CD4-positive, alpha-beta memory T cell (primary cell): ENCODE results near the gene ADORA2A. TPM values are rescaled to one million over a fixed set of nuclear protein-coding genes. Genes with fewer than 3 reads are reported as not detected.

ENCODE experiments used
- CTCF ChIA-PET: fragments of 350-600 bp; sonication (Branson Sonifier 250); formaldehyde crosslinking; loops from one replicate; lab custom pipeline; 2021; ENCODE audit warnings: inconsistent platforms; ENCODE audit not compliant: partially characterized antibody; lab: Charles Lee
- POLR2A ChIA-PET: fragments of 350-600 bp; sonication (Branson Sonifier 250); formaldehyde crosslinking; loops from one replicate; lab custom pipeline; 2021; ENCODE audit not compliant: partially characterized antibody; lab: Charles Lee
- DNase-seq, 5 donors: peaks; one replicate each; pipeline versions ENCODE4 v3.0.0 to v3.0.0-alpha.2; 2020 to 2022; ENCODE audit warnings: mixed read lengths in 1 of 5
- H3K27ac ChIP-seq: one replicate; pipeline ENCODE4 v1.7.0; 2013; ENCODE audit warnings: low read depth, low read length
- H3K27me3 ChIP-seq: 2 replicates; pipeline ENCODE4 v1.7.0; 2013; ENCODE audit warnings: mild to moderate bottlenecking, low read length, moderate library complexity; ENCODE audit not compliant: insufficient read depth
- H3K36me3 ChIP-seq: 2 replicates; pipeline ENCODE4 v1.7.0; 2013; ENCODE audit warnings: mild to moderate bottlenecking, low read length, moderate library complexity; ENCODE audit not compliant: insufficient read depth
- H3K4me1 ChIP-seq: 2 replicates; pipeline ENCODE4 v1.7.0; 2013; ENCODE audit warnings: mild to moderate bottlenecking, low read length, moderate library complexity; ENCODE audit not compliant: insufficient read depth
- H3K4me3 ChIP-seq, 2 donors: one replicate each; pipeline ENCODE4 v1.7.0; 2013; ENCODE audit warnings: low read length in 2 of 2, mild to moderate bottlenecking in 1 of 2
- H3K9me3 ChIP-seq, 2 donors: one replicate each; pipeline ENCODE4 v1.7.0; 2013; ENCODE audit warnings: low read length in 2 of 2, control low read depth in 1 of 2; ENCODE audit not compliant: control insufficient read depth in 1 of 2
- H3K27ac Mint-ChIP-seq, 7 donors: one replicate each; pipeline ENCODE4 v1.8.0; 2020 to 2021; ENCODE audit warnings: mixed read lengths in 7 of 7, mild to moderate bottlenecking in 6 of 7, inconsistent platforms in 3 of 7, moderate library complexity in 3 of 7
- H3K27me3 Mint-ChIP-seq, 2 donors: one replicate each; pipeline ENCODE4 v1.8.0; 2020 to 2021; ENCODE audit warnings: mixed read lengths in 2 of 2
- H3K36me3 Mint-ChIP-seq, 2 donors: one replicate each; pipeline ENCODE4 v1.8.0; 2020 to 2021; ENCODE audit warnings: mixed read lengths in 2 of 2, inconsistent platforms in 1 of 2, mild to moderate bottlenecking in 1 of 2
- H3K4me1 Mint-ChIP-seq, 4 donors: one replicate each; pipeline ENCODE4 v1.8.0; 2020 to 2021; ENCODE audit warnings: mixed read lengths in 4 of 4, mild to moderate bottlenecking in 1 of 4
- H3K4me3 Mint-ChIP-seq, 8 donors: one replicate each; pipeline ENCODE4 v1.8.0; 2020 to 2021; ENCODE audit warnings: mixed read lengths in 8 of 8, mild to moderate bottlenecking in 7 of 8, moderate library complexity in 6 of 8, inconsistent platforms in 3 of 8
- H3K9me3 Mint-ChIP-seq, 8 donors: one replicate each; pipeline ENCODE4 v1.8.0; 2020 to 2021; ENCODE audit warnings: mixed read lengths in 8 of 8, mild to moderate bottlenecking in 5 of 8, inconsistent platforms in 3 of 8, moderate library complexity in 1 of 8
- intact Hi-C: fragments of 100-400 bp; cut with micrococcal nuclease; formaldehyde crosslinking; loops from one replicate; pipeline ENCODE4 v1.15.1; 2023
- polyA plus RNA-seq, 2 donors: library from polyadenylated mRNA; unstranded; fragments of 300-500 nt; fragmentation: Illumina TruSeq; gene quantifications; one replicate each; pipeline ENCODE4 v1.2.3, GENCODE V29; 2021
- total RNA-seq, 2 experiments: library from RNA; stranded (reverse); gene quantifications; one replicate each; pipeline ENCODE4 v1.2.3, GENCODE V29; 2021

ADORA2A gene
- total and polyA plus RNA-seq, 4 experiments from 2014 or later, result 34.5 to 74.7 (median 50.8) TPM

GRCh38 chr22:24417901-24418641, 9.3 kb upstream of the ADORA2A start:
- no peaks in the 10 kb centered on the region for H3K4me1 ChIP-seq
- no peaks in the 10 kb centered on the region for H3K27me3 Mint-ChIP-seq
- no peak overlapping the region for H3K27ac ChIP-seq
- H3K4me3 ChIP-seq, result no peak overlapping the region
- H3K4me1 Mint-ChIP-seq, result peaks cover 4 to 11% (median 6%) of the 10 kb centered on the region in 4 donors
- ChIA-PET CTCF (interaction anchor here (1.6 kb wide), 1 partner anchor 68 kb away, joined by 4 read pairs; no protein-coding TSS in a partner anchor), POLR2A (interaction anchor here (1.5 kb wide), 1 partner anchor 9 kb away, joined by 6 read pairs; the partner anchor contains the start of gene ADORA2A)
- peaks cover 20% of the 10 kb centered on the region for H3K36me3 ChIP-seq
- intact Hi-C loops, result no loop called here
- H3K27ac Mint-ChIP-seq, result peak overlapping the region in 1 of 7 donors; percentile 15
- no peak overlapping the region for H3K4me3 Mint-ChIP-seq
- no peaks in the 10 kb centered on the region for H3K27me3 ChIP-seq
- H3K9me3 Mint-ChIP-seq, result peaks cover 0 to 4% (median 0%) of the 10 kb centered on the region in 8 donors
- no peak for DNase-seq
- H3K9me3 ChIP-seq, result no peaks in the 10 kb centered on the region
- H3K36me3 Mint-ChIP-seq, result peaks cover 15 to 26% of the 10 kb centered on the region in 2 donors

DNA sequence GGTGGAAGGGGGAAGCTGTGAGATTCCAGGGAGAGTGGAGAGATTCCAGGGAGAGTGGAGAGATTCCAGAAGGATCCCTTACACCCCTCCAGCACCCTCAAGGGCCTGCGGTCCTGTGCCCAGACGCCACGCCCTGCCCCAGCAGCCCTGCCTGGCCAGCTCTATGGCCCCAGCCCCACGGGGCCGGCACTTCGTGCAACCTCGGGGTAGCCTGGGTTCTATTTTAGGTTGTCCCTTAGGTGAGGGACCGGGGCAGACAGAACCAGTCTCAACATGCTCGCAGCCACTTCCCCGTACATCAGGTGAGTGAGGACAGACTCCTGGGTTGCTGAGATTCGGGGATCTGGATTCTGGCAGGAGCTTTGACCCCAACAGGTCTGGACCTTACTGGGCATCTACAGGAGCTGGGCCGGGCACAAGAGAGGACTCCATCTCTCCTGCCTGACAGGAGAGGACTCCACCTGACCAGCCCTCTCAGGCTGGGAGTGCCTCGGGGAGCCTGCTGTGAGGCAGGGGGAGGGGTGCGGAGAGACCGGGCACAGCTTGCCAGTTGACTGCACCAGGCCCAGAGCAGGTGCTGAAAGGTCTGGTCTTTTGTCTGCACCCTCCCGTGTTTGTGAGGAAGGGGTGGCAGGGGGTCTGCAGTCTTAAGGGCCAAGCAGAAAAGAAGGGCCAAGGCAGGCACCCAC, 8.5 kb upstream of the ADORA2A start:
- Histone ChIP-seq H3K36me3 (peaks cover 20% of the 10 kb centered on the region), H3K27ac (no peak overlapping the region), H3K4me3 (no peak overlapping the region), H3K4me1 (no peaks in the 10 kb centered on the region), H3K27me3 (no peaks in the 10 kb centered on the region), H3K9me3 (no peaks in the 10 kb centered on the region)
- Mint-ChIP-seq H3K4me1 (peaks cover 4 to 11% (median 6%) of the 10 kb centered on the region in 4 donors), H3K4me3 (no peak overlapping the region), H3K27me3 (no peaks in the 10 kb centered on the region), H3K36me3 (peaks cover 12 to 18% of the 10 kb centered on the region in 2 donors), H3K9me3 (peaks cover 0 to 3% (median 0%) of the 10 kb centered on the region in 8 donors), H3K27ac (no peak overlapping the region)
- intact Hi-C loops, result no loop called here
- no peak for DNase-seq
- POLR2A ChIA-PET, result interaction anchor here (1.5 kb wide), 1 partner anchor 8 kb away, joined by 6 read pairs; the partner anchor contains the start of gene ADORA2A
- CTCF ChIA-PET, result interaction anchor here (0.6 to 1.6 kb wide), 2 partner anchors 67 to 109 kb away, joined by 3 to 4 read pairs; no protein-coding TSS in a partner anchor

DNA sequence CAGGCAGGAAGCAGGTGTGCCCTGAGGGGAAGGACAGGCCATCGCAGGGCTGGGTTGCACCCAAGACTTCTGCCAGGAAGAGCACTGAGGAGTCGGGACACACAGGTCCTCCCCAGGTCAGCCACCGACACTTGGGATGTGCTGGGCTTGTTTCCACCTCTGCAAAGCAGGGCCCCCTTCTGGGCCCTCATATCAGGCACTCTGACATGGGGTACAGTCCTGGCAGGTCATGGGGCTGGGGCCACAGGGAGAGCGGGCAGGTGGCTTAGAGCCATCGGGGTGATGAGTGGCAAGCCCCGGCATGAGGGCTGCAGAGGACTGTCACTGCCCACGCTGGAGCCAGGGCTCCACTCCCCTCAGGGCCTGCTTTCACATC, 7.9 kb upstream of the ADORA2A start:
- Histone ChIP-seq H3K4me1 (peaks cover 2% of the 10 kb centered on the region), H3K36me3 (peaks cover 15% of the 10 kb centered on the region), H3K27ac (no peak overlapping the region), H3K9me3 (no peaks in the 10 kb centered on the region), H3K4me3 (no peak overlapping the region), H3K27me3 (no peaks in the 10 kb centered on the region)
- peaks cover 4 to 11% (median 6%) of the 10 kb centered on the region in 4 donors for H3K4me1 Mint-ChIP-seq
- POLR2A ChIA-PET, result no interaction called here
- CTCF ChIA-PET, result interaction anchor here (0.9 to 1.6 kb wide), 2 partner anchors 10 to 67 kb away, joined by 3 to 4 read pairs; no protein-coding TSS in a partner anchor
- H3K4me3 Mint-ChIP-seq, result no peak overlapping the region
- peak overlapping the region in 2 of 7 donors; percentile 10 to 13 for H3K27ac Mint-ChIP-seq
- no peak for DNase-seq
- intact Hi-C loops, result no loop called here
- H3K9me3 Mint-ChIP-seq, result peaks cover 0 to 3% (median 0%) of the 10 kb centered on the region in 8 donors
- no peaks in the 10 kb centered on the region for H3K27me3 Mint-ChIP-seq
- peaks cover 9 to 14% of the 10 kb centered on the region in 2 donors for H3K36me3 Mint-ChIP-seq

GRCh38 chr22:24420072-24420976, 7.1 kb upstream of the ADORA2A start:
- H3K4me1 Mint-ChIP-seq, result peaks cover 4 to 12% (median 6%) of the 10 kb centered on the region in 4 donors
- Histone ChIP-seq H3K9me3 (no peaks in the 10 kb centered on the region), H3K27me3 (no peaks in the 10 kb centered on the region), H3K4me3 (no peak overlapping the region), H3K36me3 (peaks cover 7% of the 10 kb centered on the region), H3K4me1 (peaks cover 8% of the 10 kb centered on the region), H3K27ac (no peak overlapping the region)
- H3K4me3 Mint-ChIP-seq, result no peak overlapping the region
- H3K9me3 Mint-ChIP-seq, result peaks cover 0 to 3% (median 0%) of the 10 kb centered on the region in 8 donors
- CTCF ChIA-PET, result interaction anchor here (0.9 to 7.2 kb wide), 7 partner anchors 9 to 110 kb away, joined by 3 to 82 read pairs (median 8); no protein-coding TSS in a partner anchor
- H3K36me3 Mint-ChIP-seq, result peaks cover 2 to 5% of the 10 kb centered on the region in 2 donors
- intact Hi-C loops, result loop anchor here (2.0 to 5.0 kb wide), 2 partner anchors 82 to 337 kb away; no protein-coding TSS in a partner anchor
- POLR2A ChIA-PET, result interaction anchor here (0.9 kb wide), 1 partner anchor 15 kb away, joined by 3 read pairs; no protein-coding TSS in a partner anchor
- no peak for DNase-seq
- H3K27ac Mint-ChIP-seq, result peak overlapping the region in 1 of 7 donors; percentile 13
- H3K27me3 Mint-ChIP-seq, result no peaks in the 10 kb centered on the region

DNA sequence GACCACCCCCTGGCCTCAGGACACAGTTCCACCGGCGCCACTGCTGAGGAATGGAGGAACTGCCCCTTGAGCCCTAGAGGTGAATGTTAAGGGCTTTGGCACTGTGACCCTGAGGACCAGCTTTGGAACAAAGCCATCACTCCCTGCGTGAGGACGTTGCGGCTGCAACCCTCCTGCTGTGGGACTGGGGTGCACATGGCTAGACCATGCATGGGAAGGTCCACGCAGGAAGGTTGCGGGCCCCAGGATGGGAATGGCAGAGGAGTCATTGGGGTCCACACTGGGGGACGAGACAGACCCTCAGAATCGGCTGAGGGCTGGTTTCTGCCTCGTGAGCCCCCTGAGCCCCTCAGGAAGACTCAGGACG, 6.4 kb upstream of the ADORA2A start:
- Mint-ChIP-seq H3K27ac (peak overlapping the region in 2 of 7 donors; percentile 62 to 86), H3K9me3 (peaks cover 0 to 4% (median 0%) of the 10 kb centered on the region in 8 donors), H3K4me3 (no peak overlapping the region), H3K36me3 (peaks cover 0 to 6% of the 10 kb centered on the region in 2 donors), H3K27me3 (no peaks in the 10 kb centered on the region), H3K4me1 (peaks cover 9 to 19% (median 12%) of the 10 kb centered on the region in 4 donors)
- Histone ChIP-seq H3K9me3 (no peaks in the 10 kb centered on the region), H3K36me3 (peaks cover under 1% of the 10 kb centered on the region), H3K4me1 (peaks cover 15% of the 10 kb centered on the region), H3K27ac (no peak overlapping the region), H3K4me3 (no peak overlapping the region), H3K27me3 (no peaks in the 10 kb centered on the region)
- ChIA-PET POLR2A (interaction anchor here (0.9 to 1.5 kb wide), 3 partner anchors 14 to 97 kb away, joined by 3 to 7 read pairs (median 3); no protein-coding TSS in a partner anchor), CTCF (interaction anchor here (1.0 to 7.2 kb wide), 11 partner anchors 9 to 109 kb away, joined by 3 to 82 read pairs (median 8); no protein-coding TSS in a partner anchor)
- intact Hi-C loops, result loop anchor here (1.0 to 5.0 kb wide), 3 partner anchors 82 to 336 kb away; no protein-coding TSS in a partner anchor
- DNase-seq, result no peak

DNA sequence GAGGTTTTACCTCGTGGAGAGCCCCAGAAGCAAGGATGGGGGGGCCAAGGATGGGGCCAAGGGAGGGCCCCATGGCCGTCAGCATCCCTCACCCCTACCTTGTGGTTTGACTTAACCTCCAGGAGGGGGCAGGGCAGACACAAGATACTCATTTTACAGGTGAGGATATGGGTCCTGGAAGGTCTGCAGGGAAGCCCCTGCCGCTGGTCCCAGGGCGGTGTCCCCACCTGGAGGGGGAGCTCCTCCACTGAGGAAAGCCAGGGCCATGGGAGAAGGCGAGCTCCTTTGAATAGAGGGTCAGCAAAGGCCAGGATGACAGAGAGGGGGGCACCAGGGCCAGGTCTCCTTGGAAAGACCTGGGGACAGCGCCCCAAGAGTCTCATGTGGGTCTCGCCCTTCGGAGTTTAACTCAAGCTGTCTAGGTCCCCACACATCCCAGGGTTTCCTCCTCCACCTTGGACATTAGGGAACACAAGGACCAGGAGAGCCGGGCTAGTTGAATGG, 5.9 kb upstream of the ADORA2A start:
- DNase-seq, result peak; percentile 34 to 51 (median 41)
- no peaks in the 10 kb centered on the region for H3K9me3 ChIP-seq
- H3K4me3 Mint-ChIP-seq, result peak overlapping the region in 6 of 8 donors; percentile 34 to 80 (median 52)
- H3K4me1 Mint-ChIP-seq, result peaks cover 14 to 24% (median 18%) of the 10 kb centered on the region in 4 donors
- peaks cover 20% of the 10 kb centered on the region for H3K4me1 ChIP-seq
- CTCF ChIA-PET, result interaction anchor here (0.8 to 7.2 kb wide), 15 partner anchors 9 to 109 kb away, joined by 3 to 82 read pairs (median 8); no protein-coding TSS in a partner anchor
- H3K36me3 ChIP-seq, result no peaks in the 10 kb centered on the region
- no peak overlapping the region for H3K27ac ChIP-seq
- peak overlapping the region in 5 of 7 donors; percentile 22 to 86 (median 69) for H3K27ac Mint-ChIP-seq
- peaks cover 0 to 4% (median 0%) of the 10 kb centered on the region in 8 donors for H3K9me3 Mint-ChIP-seq
- H3K27me3 ChIP-seq, result no peaks in the 10 kb centered on the region
- intact Hi-C loops, result loop anchor here (1.0 to 5.0 kb wide), 3 partner anchors 81 to 336 kb away; no protein-coding TSS in a partner anchor
- no peak overlapping the region for H3K4me3 ChIP-seq
- no peaks in the 10 kb centered on the region for H3K27me3 Mint-ChIP-seq
- H3K36me3 Mint-ChIP-seq, result peaks cover 0 to 3% of the 10 kb centered on the region in 2 donors
- POLR2A ChIA-PET, result interaction anchor here (1.0 to 1.5 kb wide), 2 partner anchors 13 to 97 kb away, joined by 3 to 7 read pairs; no protein-coding TSS in a partner anchor
